NCI-H1092 (cell line): Measurements from ENCODE around the gene NRIP1.
"Not testable (repeated sequence)": the region's sequence is repeated elsewhere in the genome, so short reads cannot be mapped to it uniquely, and the experiment has no call there.

ENCODE experiments used
- DNase-seq: peaks from one replicate; lab custom pipeline; 2025; lab: John Stamatoyannopoulos, UW

The NRIP1 gene

GRCh38 chr21:14972678-14973077, 92.1 kb downstream of the NRIP1 start:
- DNase-seq = no peak

- DNase-seq = no peak
Measured at GRCh38 chr21:14968821-14969220, 96.0 kb downstream of the NRIP1 start.

GRCh38 chr21:14968029-14968428, 96.8 kb downstream of the NRIP1 start:
- DNase-seq = no peak

- DNase-seq = no peak
Measured at GRCh38 chr21:14964621-14965020, 100.2 kb downstream of the NRIP1 start.

GRCh38 chr21:14962217-14962616, 102.6 kb downstream of the NRIP1 start:
- no peak for DNase-seq

- no peak for DNase-seq
Measured at GRCh38 chr21:14961502-14961901, 103.3 kb downstream of the NRIP1 start.

GRCh38 chr21:14959343-14959742, 105.5 kb downstream of the NRIP1 start:
- no peak for DNase-seq

GRCh38 chr21:14957836-14958235, 107.0 kb downstream of the NRIP1 start:
- DNase-seq = no peak

- no peak for DNase-seq
Measured at GRCh38 chr21:14956807-14957206, 108.0 kb downstream of the NRIP1 start.

GRCh38 chr21:14955936-14956520, 108.8 kb downstream of the NRIP1 start:
- DNase-seq = no peak

GRCh38 chr21:14952916-14953315, 111.9 kb downstream of the NRIP1 start:
- DNase-seq = no peak

- DNase-seq = no peak
Measured at GRCh38 chr21:14949603-14950002, 115.2 kb downstream of the NRIP1 start.

GRCh38 chr21:14947613-14948160, 117.1 kb downstream of the NRIP1 start:
- no peak for DNase-seq

GRCh38 chr21:14945176-14945575, 119.6 kb downstream of the NRIP1 start:
- DNase-seq = no peak

- no peak for DNase-seq
Measured at GRCh38 chr21:14943616-14944015, 121.2 kb downstream of the NRIP1 start.

GRCh38 chr21:14942801-14943490, 121.9 kb downstream of the NRIP1 start:
- DNase-seq = peak; percentile 37

- DNase-seq = not testable (repeated sequence)
Measured at GRCh38 chr21:14927324-14927723, 137.5 kb downstream of the NRIP1 start.

- DNase-seq = no peak
Measured at GRCh38 chr21:14926186-14926585, 138.6 kb downstream of the NRIP1 start.

- no peak for DNase-seq
Measured at GRCh38 chr21:14923468-14923867, 141.3 kb downstream of the NRIP1 start.

- no peak for DNase-seq
Measured at GRCh38 chr21:14922980-14923379, 141.8 kb downstream of the NRIP1 start.

- no peak for DNase-seq
Measured at GRCh38 chr21:14918527-14918926, 146.3 kb downstream of the NRIP1 start.

- DNase-seq = no peak
Measured at GRCh38 chr21:14917762-14918161, 147.0 kb downstream of the NRIP1 start.

GRCh38 chr21:14916676-14917141, 148.1 kb downstream of the NRIP1 start:
- no peak for DNase-seq

GRCh38 chr21:14913638-14914037, 151.2 kb downstream of the NRIP1 start:
- no peak for DNase-seq
